ENCODE data around the gene UTS2B.

The UTS2B gene

DNA sequence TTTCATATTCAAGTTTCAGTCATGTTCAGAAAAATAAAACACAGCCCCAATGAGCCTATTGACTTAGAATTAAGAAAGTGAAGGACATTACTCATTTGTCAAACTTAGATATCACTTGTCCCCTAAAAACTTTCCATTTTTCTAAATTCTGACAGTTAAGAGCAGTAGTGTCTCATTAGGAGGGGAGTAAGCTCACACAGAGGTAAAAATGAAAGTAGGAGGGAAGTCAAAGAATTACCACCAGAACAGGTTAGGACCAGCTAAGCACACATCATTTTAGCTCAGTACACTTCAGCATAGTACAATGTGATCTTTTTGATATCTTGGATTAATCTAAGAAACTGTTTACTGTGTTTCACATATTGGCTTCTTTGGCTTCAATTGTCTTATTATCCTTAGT, 67.0 kb downstream of the UTS2B start:
- Histone ChIP-seq H3K4ac (ENCODE audit: low read depth in 1 of 2, low read length in 2 of 2) (no peak overlapping the region), H3K4me3 (ENCODE audit: insufficient read depth in 1 of 2, low read depth in 1 of 2, low read length in 2 of 2) (peak overlapping the region in 1 of 2 experiments; percentile 67), H3K14ac (ENCODE audit: low read length in 2 of 2) (no peak overlapping the region), H4K91ac (ENCODE audit: low read length) (no peak overlapping the region), H3K4me1 (ENCODE audit: control insufficient read depth, insufficient read depth, low read depth, low read length) (no peaks in the 10 kb centered on the region), H3K4me2 (ENCODE audit: low read length, poor library complexity, severe bottlenecking) (no peak overlapping the region), H3K9ac (ENCODE audit: low read length) (peak overlapping the region; percentile 84), H3K23ac (ENCODE audit: low read length in 2 of 2) (no peak overlapping the region), H4K8ac (ENCODE audit: low read length) (no peak overlapping the region), H3K36me3 (ENCODE audit: control insufficient read depth in 1 of 2, insufficient read depth in 2 of 2, low read depth in 1 of 2, low read length in 2 of 2) (no peaks in the 10 kb centered on the region), H3K79me1 (replicated peaks; ENCODE audit: low read length, poor library complexity, severe bottlenecking) (no peaks in the 10 kb centered on the region), H2AFZ (ENCODE audit: low read depth, low read length) (no peak overlapping the region), H2BK15ac (ENCODE audit: low read depth, poor library complexity, severe bottlenecking) (no peak overlapping the region), H2BK5ac (ENCODE audit: low read depth, low read length, poor library complexity, severe bottlenecking) (no peak overlapping the region), H2BK12ac (ENCODE audit: low read length in 2 of 2) (no peak overlapping the region), H3K18ac (ENCODE audit: low read depth in 1 of 2, low read length in 2 of 2) (no peak overlapping the region), H3K9me3 (ENCODE audit: control insufficient read depth, low read length) (peaks cover 3% of the 10 kb centered on the region), H3K27me3 (ENCODE audit: control insufficient read depth in 1 of 2, insufficient read depth in 1 of 2, low read length in 2 of 2) (no peaks in the 10 kb centered on the region), H3K27ac (ENCODE audit: low read length, poor library complexity, severe bottlenecking) (no peak overlapping the region), H2AK5ac (ENCODE audit: low read length, severe bottlenecking) (no peak overlapping the region), H2BK120ac (ENCODE audit: low read depth, low read length) (no peak overlapping the region)
- DNase-seq, result no peak

DNA sequence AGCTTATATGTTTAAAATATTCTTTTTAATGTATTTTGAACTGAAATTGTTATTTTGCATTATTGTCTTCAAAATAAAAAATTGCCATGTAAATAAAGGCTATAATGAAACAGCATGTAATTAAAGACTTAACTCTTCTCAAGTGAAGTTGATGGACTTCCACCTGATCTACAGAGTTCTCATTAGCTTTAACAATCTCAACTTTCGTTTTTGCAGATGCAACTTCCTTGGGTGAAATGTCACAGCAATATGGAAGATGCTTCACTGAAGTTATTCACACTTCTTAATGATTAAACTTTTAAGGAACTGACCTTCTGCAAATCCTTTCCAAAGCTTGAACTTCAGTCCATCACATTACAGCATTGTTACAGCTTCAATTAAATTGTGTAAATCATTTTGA, 67.7 kb downstream of the UTS2B start:
- Histone ChIP-seq H3K4ac (ENCODE audit: low read depth in 1 of 2, low read length in 2 of 2) (no peak overlapping the region), H3K9ac (ENCODE audit: low read length) (no peak overlapping the region), H3K23ac (ENCODE audit: low read length in 2 of 2) (no peak overlapping the region), H2BK12ac (ENCODE audit: low read length in 2 of 2) (no peak overlapping the region), H2BK15ac (ENCODE audit: low read depth, poor library complexity, severe bottlenecking) (no peak overlapping the region), H3K14ac (ENCODE audit: low read length in 2 of 2) (no peak overlapping the region), H3K4me3 (ENCODE audit: insufficient read depth in 1 of 2, low read depth in 1 of 2, low read length in 2 of 2) (no peak overlapping the region), H3K36me3 (ENCODE audit: control insufficient read depth in 1 of 2, insufficient read depth in 2 of 2, low read depth in 1 of 2, low read length in 2 of 2) (no peaks in the 10 kb centered on the region), H2BK120ac (ENCODE audit: low read depth, low read length) (no peak overlapping the region), H3K18ac (ENCODE audit: low read depth in 1 of 2, low read length in 2 of 2) (no peak overlapping the region), H3K79me1 (replicated peaks; ENCODE audit: low read length, poor library complexity, severe bottlenecking) (no peaks in the 10 kb centered on the region), H3K9me3 (ENCODE audit: control insufficient read depth, low read length) (peaks cover 3% of the 10 kb centered on the region), H2BK5ac (ENCODE audit: low read depth, low read length, poor library complexity, severe bottlenecking) (no peak overlapping the region), H4K91ac (ENCODE audit: low read length) (no peak overlapping the region), H2AK5ac (ENCODE audit: low read length, severe bottlenecking) (no peak overlapping the region), H3K4me1 (ENCODE audit: control insufficient read depth, insufficient read depth, low read depth, low read length) (no peaks in the 10 kb centered on the region), H4K8ac (ENCODE audit: low read length) (no peak overlapping the region), H2AFZ (ENCODE audit: low read depth, low read length) (no peak overlapping the region), H3K4me2 (ENCODE audit: low read length, poor library complexity, severe bottlenecking) (no peak overlapping the region), H3K27me3 (ENCODE audit: control insufficient read depth in 1 of 2, insufficient read depth in 1 of 2, low read length in 2 of 2) (no peaks in the 10 kb centered on the region), H3K27ac (ENCODE audit: low read length, poor library complexity, severe bottlenecking) (no peak overlapping the region)
- DNase-seq, result no peak
- WGBS, result 100% methylated on average over 1 of the region's 1 CpG

DNA sequence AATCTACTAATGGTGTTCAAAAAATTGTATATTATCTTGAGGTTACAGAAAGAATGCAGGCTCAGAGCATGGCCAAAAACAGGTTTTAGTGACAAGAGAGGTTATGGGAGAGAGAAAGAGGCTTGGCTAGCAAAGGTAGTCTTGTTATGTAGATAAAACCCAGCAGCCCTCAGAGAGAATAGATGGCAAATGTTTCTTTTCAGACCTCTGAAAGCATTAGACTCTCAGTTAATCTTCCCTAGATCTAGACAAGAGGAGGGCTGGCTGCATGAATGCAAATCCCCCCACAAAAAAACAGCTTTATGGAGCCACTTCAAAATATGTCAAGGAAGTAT, 69.1 kb downstream of the UTS2B start:
- no peak overlapping the region for H3K4me3 ChIP-seq (ENCODE audit: insufficient read depth in 1 of 2, low read depth in 1 of 2, low read length in 2 of 2)
- no peak overlapping the region for H2BK12ac ChIP-seq (ENCODE audit: low read length in 2 of 2)
- no peak overlapping the region for H2BK15ac ChIP-seq (ENCODE audit: low read depth, poor library complexity, severe bottlenecking)
- no peak overlapping the region for H4K8ac ChIP-seq (ENCODE audit: low read length)
- H3K27me3 ChIP-seq (ENCODE audit: control insufficient read depth in 1 of 2, insufficient read depth in 1 of 2, low read length in 2 of 2), result no peaks in the 10 kb centered on the region
- no peak overlapping the region for H3K18ac ChIP-seq (ENCODE audit: low read depth in 1 of 2, low read length in 2 of 2)
- no peak overlapping the region for H2AK5ac ChIP-seq (ENCODE audit: low read length, severe bottlenecking)
- H3K23ac ChIP-seq (ENCODE audit: low read length in 2 of 2), result no peak overlapping the region
- H3K4me2 ChIP-seq (ENCODE audit: low read length, poor library complexity, severe bottlenecking), result no peak overlapping the region
- DNase-seq, result no peak
- no peaks in the 10 kb centered on the region for H3K79me1 ChIP-seq (replicated peaks; ENCODE audit: low read length, poor library complexity, severe bottlenecking)
- no peak overlapping the region for H2BK5ac ChIP-seq (ENCODE audit: low read depth, low read length, poor library complexity, severe bottlenecking)
- no peak overlapping the region for H3K14ac ChIP-seq (ENCODE audit: low read length in 2 of 2)
- no peak overlapping the region for H3K27ac ChIP-seq (ENCODE audit: low read length, poor library complexity, severe bottlenecking)
- no peaks in the 10 kb centered on the region for H3K36me3 ChIP-seq (ENCODE audit: control insufficient read depth in 1 of 2, insufficient read depth in 2 of 2, low read depth in 1 of 2, low read length in 2 of 2)
- H2AFZ ChIP-seq (ENCODE audit: low read depth, low read length), result no peak overlapping the region
- H3K9me3 ChIP-seq (ENCODE audit: control insufficient read depth, low read length), result no peaks in the 10 kb centered on the region
- H2BK120ac ChIP-seq (ENCODE audit: low read depth, low read length), result no peak overlapping the region
- H3K4ac ChIP-seq (ENCODE audit: low read depth in 1 of 2, low read length in 2 of 2), result no peak overlapping the region
- no peak overlapping the region for H3K9ac ChIP-seq (ENCODE audit: low read length)
- H4K91ac ChIP-seq (ENCODE audit: low read length), result no peak overlapping the region
- H3K4me1 ChIP-seq (ENCODE audit: control insufficient read depth, insufficient read depth, low read depth, low read length), result no peaks in the 10 kb centered on the region

DNA sequence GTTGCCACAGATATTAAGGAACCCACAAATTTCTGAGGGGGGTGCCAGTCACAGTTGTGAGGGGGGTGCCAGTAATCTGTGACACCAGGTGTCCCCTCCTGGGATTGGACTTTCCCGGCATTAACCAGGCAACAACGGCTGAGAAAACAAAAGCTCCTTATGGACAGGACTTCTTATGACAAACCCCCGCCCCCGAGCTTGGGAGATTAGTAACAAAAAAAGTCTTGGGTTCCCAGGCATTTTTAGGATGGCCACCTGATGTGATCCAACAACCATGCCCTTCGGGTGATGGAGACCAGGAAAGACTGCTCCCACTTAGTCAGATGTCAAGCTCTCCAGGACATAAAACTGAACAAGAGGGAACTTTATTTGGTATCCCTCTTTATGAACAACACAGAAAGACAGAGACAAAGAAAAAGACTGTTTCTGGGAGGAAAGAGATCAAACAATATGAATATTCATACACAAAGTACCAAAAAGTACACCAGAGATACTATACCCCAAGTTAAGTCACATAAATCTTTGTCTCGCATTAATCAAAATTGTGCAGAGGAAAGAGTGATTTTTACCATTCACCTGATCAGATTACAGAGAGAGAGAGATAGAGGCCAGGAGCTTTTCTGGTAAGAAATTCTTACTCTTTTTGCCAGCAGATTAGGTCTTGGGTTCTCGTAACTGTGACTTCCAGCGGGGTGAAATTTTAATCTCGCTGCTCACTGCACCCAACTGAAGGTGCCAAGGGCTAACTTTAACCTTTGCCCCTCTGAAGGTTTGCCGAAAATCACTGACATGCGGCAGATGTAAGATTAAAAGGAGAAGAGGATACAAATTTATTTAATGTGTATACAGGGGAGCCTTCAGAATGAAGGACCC, 69.7 kb downstream of the UTS2B start:
- Histone ChIP-seq H2BK120ac (ENCODE audit: low read depth, low read length) (no peak overlapping the region), H4K91ac (ENCODE audit: low read length) (no peak overlapping the region), H2BK5ac (ENCODE audit: low read depth, low read length, poor library complexity, severe bottlenecking) (no peak overlapping the region), H2AK5ac (ENCODE audit: low read length, severe bottlenecking) (no peak overlapping the region), H3K27ac (ENCODE audit: low read length, poor library complexity, severe bottlenecking) (no peak overlapping the region), H3K9ac (ENCODE audit: low read length) (no peak overlapping the region), H3K4ac (ENCODE audit: low read depth in 1 of 2, low read length in 2 of 2) (no peak overlapping the region), H3K36me3 (ENCODE audit: control insufficient read depth in 1 of 2, insufficient read depth in 2 of 2, low read depth in 1 of 2, low read length in 2 of 2) (no peaks in the 10 kb centered on the region), H3K23ac (ENCODE audit: low read length in 2 of 2) (no peak overlapping the region), H2BK15ac (ENCODE audit: low read depth, poor library complexity, severe bottlenecking) (no peak overlapping the region), H3K18ac (ENCODE audit: low read depth in 1 of 2, low read length in 2 of 2) (no peak overlapping the region), H3K4me2 (ENCODE audit: low read length, poor library complexity, severe bottlenecking) (no peak overlapping the region), H3K9me3 (ENCODE audit: control insufficient read depth, low read length) (no peaks in the 10 kb centered on the region), H3K4me3 (ENCODE audit: insufficient read depth in 1 of 2, low read depth in 1 of 2, low read length in 2 of 2) (no peak overlapping the region), H4K8ac (ENCODE audit: low read length) (no peak overlapping the region), H3K79me1 (replicated peaks; ENCODE audit: low read length, poor library complexity, severe bottlenecking) (no peaks in the 10 kb centered on the region), H3K14ac (ENCODE audit: low read length in 2 of 2) (no peak overlapping the region), H3K27me3 (ENCODE audit: control insufficient read depth in 1 of 2, insufficient read depth in 1 of 2, low read length in 2 of 2) (no peaks in the 10 kb centered on the region), H2AFZ (ENCODE audit: low read depth, low read length) (no peak overlapping the region), H3K4me1 (ENCODE audit: control insufficient read depth, insufficient read depth, low read depth, low read length) (no peaks in the 10 kb centered on the region), H2BK12ac (ENCODE audit: low read length in 2 of 2) (no peak overlapping the region)
- DNase-seq, result no peak
- WGBS, result 92% methylated on average over 10 of the region's 11 CpGs

Data from mesenchymal stem cell (in vitro differentiated cells and primary cell).